NCI-H82 treated with DMSO at 0.1 percent for 48 hours (cell line): ENCODE data around the gene MUSK.
A peak's percentile ranks its signal among the peaks of the same experiment; 100 is the strongest.
"Not testable (repeated sequence)": the region's sequence is repeated elsewhere in the genome, so short reads cannot be mapped to it uniquely, and the experiment has no call there.

ENCODE experiments used
- DNase-seq: peaks from one replicate; lab custom pipeline; 2025; ENCODE audit not compliant: unreplicated experiment; lab: John Stamatoyannopoulos, UW

MUSK gene

GRCh38 chr9:110691002-110691549 is 22.5 kb downstream of the MUSK start:
- DNase-seq: no peak

- DNase-seq: not testable (repeated sequence)
These were observed 27.3 kb downstream of the MUSK start for GRCh38 chr9:110695846-110696245.

GRCh38 chr9:110700953-110701352 is 32.4 kb downstream of the MUSK start:
- DNase-seq: no peak

GRCh38 chr9:110703669-110704068 is 35.1 kb downstream of the MUSK start:
- DNase-seq: no peak

- no peak for DNase-seq
These were observed 38.8 kb downstream of the MUSK start for GRCh38 chr9:110707419-110707818.

GRCh38 chr9:110710420-110710819 is 41.8 kb downstream of the MUSK start:
- no peak for DNase-seq

- DNase-seq: no peak
These were observed 44.4 kb downstream of the MUSK start for GRCh38 chr9:110712955-110713354.

- no peak for DNase-seq
These were observed 45.7 kb downstream of the MUSK start for GRCh38 chr9:110714314-110714713.

GRCh38 chr9:110728058-110728457 is 59.5 kb downstream of the MUSK start:
- peak; percentile 12 for DNase-seq

- DNase-seq: no peak
These were observed 61.0 kb downstream of the MUSK start for GRCh38 chr9:110729641-110730040.

- DNase-seq: peak; percentile 25
These were observed 62.9 kb downstream of the MUSK start for GRCh38 chr9:110731437-110732028.

GRCh38 chr9:110738982-110739381 is 70.4 kb downstream of the MUSK start:
- DNase-seq: no peak

- no peak for DNase-seq
These were observed 74.3 kb downstream of the MUSK start for GRCh38 chr9:110742741-110743371.

GRCh38 chr9:110744715-110745384 is 76.3 kb downstream of the MUSK start:
- DNase-seq: no peak

- DNase-seq: no peak
These were observed 77.1 kb downstream of the MUSK start for GRCh38 chr9:110745676-110746075.

GRCh38 chr9:110746211-110746930 is 77.8 kb downstream of the MUSK start:
- DNase-seq: no peak

GRCh38 chr9:110748251-110748893 is 79.8 kb downstream of the MUSK start:
- no peak for DNase-seq

GRCh38 chr9:110750272-110750671 is 81.7 kb downstream of the MUSK start:
- DNase-seq: no peak

GRCh38 chr9:110751971-110752370 is 83.4 kb downstream of the MUSK start:
- DNase-seq: no peak

GRCh38 chr9:110752766-110753165 is 84.2 kb downstream of the MUSK start:
- DNase-seq: no peak

GRCh38 chr9:110753731-110754231 is 85.2 kb downstream of the MUSK start:
- no peak for DNase-seq
